Astrocyte (in vitro differentiated cells and primary cell): ENCODE data around the gene PLD4. TPM values are rescaled to one million over a fixed set of nuclear protein-coding genes. Genes with fewer than 3 reads are reported as not detected.

Experiments used
- DNase-seq: peaks from one replicate; pipeline ENCODE4 v3.0.0-alpha.2; 2010; ENCODE audit warnings: low read depth
- FAIRE-seq: peaks from 2 replicates; lab custom pipeline; 2011; peaks lifted over from hg19 to GRCh38; lab: Jason Lieb, UNC
- H2AFZ ChIP-seq: 2 replicates; pipeline ENCODE4 v1.6.0; 2012; ENCODE audit warnings: low read depth, low read length, inconsistent platforms
- H3K27ac ChIP-seq: 2 replicates; pipeline ENCODE4 v1.5.1; 2011; ENCODE audit warnings: low read depth, low read length, inconsistent platforms
- H3K27me3 ChIP-seq: 2 replicates; pipeline ENCODE4 v1.6.0; 2011; ENCODE audit warnings: low read length, inconsistent platforms; ENCODE audit not compliant: insufficient read depth
- H3K36me3 ChIP-seq: 2 replicates; pipeline ENCODE4 v1.5.1; 2011; ENCODE audit warnings: low read length, inconsistent platforms; ENCODE audit not compliant: insufficient read depth
- H3K4me1 ChIP-seq: 2 replicates; pipeline ENCODE4 v1.5.1; 2011; ENCODE audit warnings: low read length, inconsistent platforms; ENCODE audit not compliant: insufficient read depth
- H3K4me2 ChIP-seq: 2 replicates; pipeline ENCODE4 v1.6.0; 2012; ENCODE audit warnings: low read length, inconsistent platforms
- H3K4me3 ChIP-seq: 2 replicates; pipeline ENCODE4 v1.5.1; 2011; ENCODE audit warnings: low read depth, mild to moderate bottlenecking, low read length, inconsistent platforms; ENCODE audit not compliant: insufficient read depth
- H3K79me2 ChIP-seq: 2 replicates; pipeline ENCODE4 v1.6.0; 2012; ENCODE audit warnings: mild to moderate bottlenecking, low read length, inconsistent platforms; ENCODE audit not compliant: insufficient read depth
- H3K9ac ChIP-seq: 2 replicates; pipeline ENCODE4 v1.6.0; 2012; ENCODE audit warnings: mild to moderate bottlenecking, low read length, inconsistent platforms
- H3K9me3 ChIP-seq: 2 replicates; pipeline ENCODE4 v1.5.1; 2012; ENCODE audit warnings: low read depth, mild to moderate bottlenecking, low read length, inconsistent platforms; ENCODE audit not compliant: insufficient read depth
- H4K20me1 ChIP-seq: 2 replicates; pipeline ENCODE4 v1.6.0; 2012; ENCODE audit warnings: low read length, inconsistent platforms; ENCODE audit not compliant: insufficient read depth
- H3K27ac Mint-ChIP-seq: one replicate; pipeline ENCODE4 v1.8.0; 2021; ENCODE audit warnings: mild to moderate bottlenecking, mixed read lengths; ENCODE audit not compliant: unreplicated experiment
- H3K27me3 Mint-ChIP-seq: one replicate; pipeline ENCODE4 v1.8.0; 2021; ENCODE audit warnings: low read depth, mixed read lengths; ENCODE audit not compliant: unreplicated experiment
- H3K36me3 Mint-ChIP-seq: one replicate; pipeline ENCODE4 v1.8.0; 2021; ENCODE audit warnings: low read depth, mixed read lengths; ENCODE audit not compliant: unreplicated experiment
- H3K4me1 Mint-ChIP-seq: one replicate; pipeline ENCODE4 v1.8.0; 2021; ENCODE audit warnings: low read depth, mixed read lengths; ENCODE audit not compliant: unreplicated experiment
- H3K4me3 Mint-ChIP-seq: one replicate; pipeline ENCODE4 v1.8.0; 2021; ENCODE audit warnings: mild to moderate bottlenecking, moderate library complexity, mixed read lengths; ENCODE audit not compliant: unreplicated experiment
- H3K9me3 Mint-ChIP-seq: one replicate; pipeline ENCODE4 v1.8.0; 2021; ENCODE audit warnings: mild to moderate bottlenecking, mixed read lengths; ENCODE audit not compliant: unreplicated experiment
- EZH2 ChIP-seq: IDR thresholded peaks from 2 replicates; pipeline ENCODE4 v1.6.1; 2012; ENCODE audit warnings: mild to moderate bottlenecking, low read length, inconsistent platforms; ENCODE audit not compliant: insufficient read depth
- total RNA-seq: library from RNA; stranded (reverse); gene quantifications from 2 replicates; pipeline ENCODE4 v1.2.1, GENCODE V29; 2021
- TF ChIP-seq, protein P1 (sequence below): IDR thresholded peaks from 2 replicates; pipeline ENCODE4 v1.5.1; 2011; ENCODE audit warnings: low read depth, mild to moderate bottlenecking, inconsistent platforms, low read length, moderate library complexity; ENCODE audit not compliant: insufficient read depth

The PLD4 gene
- total RNA-seq, 1 donor from 2014 or later: 0.14 TPM

DNA sequence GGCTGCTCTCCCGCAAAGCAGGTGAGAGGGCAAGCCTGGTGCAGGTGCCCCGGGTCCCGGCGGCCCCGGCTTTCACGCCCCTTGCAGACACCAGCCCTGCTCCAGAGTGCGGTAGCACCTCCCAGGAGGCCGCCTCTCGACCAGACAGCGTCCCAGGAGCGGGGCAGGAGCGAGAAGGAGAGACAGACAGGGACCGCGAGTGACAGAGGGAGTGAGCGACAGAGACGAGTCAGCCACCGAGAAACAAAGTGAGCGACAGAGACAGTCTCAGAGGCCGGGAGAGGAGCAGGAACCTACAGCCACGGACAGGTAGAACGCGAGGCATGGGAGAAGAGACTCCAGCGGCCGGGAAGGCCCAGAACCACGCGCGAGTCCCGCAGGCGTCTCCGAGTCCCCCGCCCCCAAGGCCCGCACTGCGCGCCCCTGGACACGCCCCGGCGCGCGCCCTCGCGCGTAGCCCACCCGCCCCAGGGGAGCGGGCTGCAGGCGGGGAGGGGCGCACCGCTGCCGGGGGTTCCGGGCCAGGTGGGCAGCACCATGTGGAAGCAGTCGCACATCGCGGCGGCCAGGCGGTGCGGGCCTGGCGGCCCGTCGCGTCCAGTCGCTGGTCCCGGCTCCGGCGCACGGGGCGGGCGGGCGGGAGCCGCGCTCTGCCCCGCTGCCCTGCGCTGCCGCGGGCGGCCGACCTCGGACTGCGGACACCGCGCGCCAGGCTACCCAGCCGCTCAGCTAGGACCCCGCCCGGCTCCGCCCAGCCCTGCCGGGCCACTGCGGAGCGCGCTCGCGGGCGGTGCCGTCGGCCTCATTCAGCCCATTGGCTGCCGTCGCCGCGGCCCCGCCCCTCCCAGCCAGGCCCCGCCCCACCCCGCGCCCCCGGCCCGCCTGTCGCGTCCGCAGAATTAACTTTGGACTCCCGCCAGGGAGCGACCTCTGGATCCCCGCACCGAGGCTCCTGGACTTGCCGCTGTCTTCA lies 53.3 kb downstream of the PLD4 start, which contains the start of gene AHNAK2:
Gene AHNAK2 (minus strand): TSS at position 694 of the 973 bp plus-strand sequence. CDS start 137 bp downstream, at position 557.
- no peaks in the 10 kb centered on the region for H3K9me3 Mint-ChIP-seq
- H3K27ac ChIP-seq: no peak within 1 kb of the TSS
- H3K4me1 Mint-ChIP-seq: peaks cover 4% of the 10 kb centered on the region
- TF ChIP-seq, protein P1, sequence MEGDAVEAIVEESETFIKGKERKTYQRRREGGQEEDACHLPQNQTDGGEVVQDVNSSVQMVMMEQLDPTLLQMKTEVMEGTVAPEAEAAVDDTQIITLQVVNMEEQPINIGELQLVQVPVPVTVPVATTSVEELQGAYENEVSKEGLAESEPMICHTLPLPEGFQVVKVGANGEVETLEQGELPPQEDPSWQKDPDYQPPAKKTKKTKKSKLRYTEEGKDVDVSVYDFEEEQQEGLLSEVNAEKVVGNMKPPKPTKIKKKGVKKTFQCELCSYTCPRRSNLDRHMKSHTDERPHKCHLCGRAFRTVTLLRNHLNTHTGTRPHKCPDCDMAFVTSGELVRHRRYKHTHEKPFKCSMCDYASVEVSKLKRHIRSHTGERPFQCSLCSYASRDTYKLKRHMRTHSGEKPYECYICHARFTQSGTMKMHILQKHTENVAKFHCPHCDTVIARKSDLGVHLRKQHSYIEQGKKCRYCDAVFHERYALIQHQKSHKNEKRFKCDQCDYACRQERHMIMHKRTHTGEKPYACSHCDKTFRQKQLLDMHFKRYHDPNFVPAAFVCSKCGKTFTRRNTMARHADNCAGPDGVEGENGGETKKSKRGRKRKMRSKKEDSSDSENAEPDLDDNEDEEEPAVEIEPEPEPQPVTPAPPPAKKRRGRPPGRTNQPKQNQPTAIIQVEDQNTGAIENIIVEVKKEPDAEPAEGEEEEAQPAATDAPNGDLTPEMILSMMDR: no peak
- no peak for TF ChIP-seq EZH2
- DNase-seq (peak; percentile 52), FAIRE-seq (no peak)
- no peaks in the 10 kb centered on the region for H3K36me3 ChIP-seq
- H4K20me1 ChIP-seq: peaks cover 16% of the 10 kb centered on the region
- H3K9ac ChIP-seq: peak within 1 kb of the TSS; percentile 76
- peak within 1 kb of the TSS; percentile 60 for H3K4me3 ChIP-seq
- H3K27me3 ChIP-seq: no peaks in the 10 kb centered on the region
- no peak within 1 kb of the TSS for H3K27ac Mint-ChIP-seq
- peaks cover 46% of the 10 kb centered on the region for H3K4me1 ChIP-seq
- H3K4me2 ChIP-seq: peak within 1 kb of the TSS; percentile 98
- no peaks in the 10 kb centered on the region for H3K36me3 Mint-ChIP-seq
- peaks cover 29% of the 10 kb centered on the region for H3K27me3 Mint-ChIP-seq
- H3K9me3 ChIP-seq: no peaks in the 10 kb centered on the region
- H2AFZ ChIP-seq: peak within 1 kb of the TSS; percentile 87
- peak within 1 kb of the TSS; percentile 88 for H3K4me3 Mint-ChIP-seq
- H3K79me2 ChIP-seq: peaks cover 14% of the 10 kb centered on the region

DNA sequence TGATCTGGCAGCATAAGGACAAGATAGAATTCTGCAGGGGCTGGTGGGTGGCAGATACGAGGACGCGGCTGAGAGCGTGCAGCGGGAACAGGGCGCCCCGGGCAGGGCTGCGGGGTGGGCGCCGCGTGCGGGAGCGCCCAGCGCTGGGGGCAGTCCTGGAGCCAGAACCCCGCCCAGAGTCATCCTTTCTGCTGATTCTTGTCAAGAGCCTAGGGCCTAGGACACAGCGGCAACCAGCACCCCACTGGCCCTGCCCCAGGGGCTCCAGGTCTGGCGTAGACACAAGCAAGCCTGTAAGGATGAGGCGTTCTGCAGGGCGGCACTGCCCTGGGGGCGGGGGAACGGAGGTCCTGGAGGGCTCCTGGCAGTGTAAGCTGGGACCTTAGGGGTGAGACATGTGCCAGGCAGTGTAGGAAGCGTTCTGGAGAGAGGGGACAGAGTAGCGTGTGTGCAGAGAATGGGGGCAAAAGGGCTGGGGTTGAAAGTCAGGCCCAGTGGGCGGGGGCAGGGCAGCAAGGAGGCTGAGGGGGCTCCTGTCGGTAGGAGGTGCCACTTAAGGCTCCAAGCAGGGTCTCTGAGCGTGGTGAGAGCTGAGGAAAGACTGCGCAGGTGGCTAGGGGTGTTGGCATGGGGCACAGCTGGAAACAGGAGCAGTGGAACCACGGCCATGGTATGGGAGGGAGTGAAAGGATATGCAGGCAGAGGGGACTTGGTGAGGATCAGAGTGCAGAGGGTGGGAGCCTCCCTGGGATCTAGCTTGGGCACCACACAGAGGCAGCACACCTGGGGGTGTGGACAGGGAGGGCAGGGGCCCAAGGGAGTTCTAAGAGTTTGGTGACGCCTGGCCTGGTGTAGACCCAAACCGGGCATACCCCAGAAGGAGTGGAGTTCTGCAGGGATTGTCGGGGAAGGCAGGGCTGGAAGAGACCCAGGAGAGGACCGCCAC lies 54.3 kb downstream of the PLD4 start:
- Histone ChIP-seq H3K27ac (no peak overlapping the region), H3K4me1 (peaks cover 37% of the 10 kb centered on the region), H3K79me2 (peaks cover 14% of the 10 kb centered on the region), H3K9ac (no peak overlapping the region), H3K9me3 (no peaks in the 10 kb centered on the region), H3K36me3 (no peaks in the 10 kb centered on the region), H3K27me3 (no peaks in the 10 kb centered on the region), H4K20me1 (peaks cover 16% of the 10 kb centered on the region), H3K4me3 (peak overlapping the region; percentile 39), H3K4me2 (peak overlapping the region; percentile 86), H2AFZ (peak overlapping the region; percentile 47)
- DNase-seq (no peak), FAIRE-seq (no peak)
- Mint-ChIP-seq H3K9me3 (no peaks in the 10 kb centered on the region), H3K27ac (no peak overlapping the region), H3K27me3 (peaks cover 33% of the 10 kb centered on the region), H3K4me3 (peak overlapping the region; percentile 58), H3K36me3 (no peaks in the 10 kb centered on the region), H3K4me1 (peaks cover 4% of the 10 kb centered on the region)
- TF ChIP-seq EZH2: no peak
- TF ChIP-seq, protein P1: no peak
